NT2/D1 (cell line): ENCODE results near the gene DMRTC2.

Experiments used
- YY1 ChIP-seq: IDR thresholded peaks from 2 replicates; pipeline ENCODE4 v1.6.1; 2011; ENCODE audit not compliant: insufficient read length, insufficient read depth
- ZNF274 ChIP-seq: IDR thresholded peaks from 2 replicates; pipeline ENCODE4 v1.6.1; 2011; ENCODE audit warnings: mild to moderate bottlenecking, low read depth, low read length

GRCh38 chr19:41892173-41892902, 47.5 kb downstream of the DMRTC2 start:
- TF ChIP-seq ZNF274 (no peak), YY1 (no peak)
